Thyroid gland (tissue), 4 donors: ENCODE results near the gene DISC1.

Experiments used
- POLR2A ChIP-seq, 2 donors: fragments of 450-650 bp; IDR thresholded peaks; one replicate each; pipeline ENCODE4 v1.6.1; 2017; ENCODE audit warnings: antibody characterized with exemption in 2 of 2, mild to moderate bottlenecking in 2 of 2, moderate library complexity in 1 of 2
- TF ChIP-seq, protein P1 (sequence below), 6 experiments: fragments of 200-600 bp in 3 of 6; fragments of 450-650 bp in 3 of 6; sonication (generic) in 3 of 6; IDR thresholded peaks; one replicate each; pipeline ENCODE4 v1.5.1; 2016 to 2019; ENCODE audit warnings: antibody characterized with exemption in 6 of 6, mild to moderate bottlenecking in 2 of 6, inconsistent platforms in 1 of 6, moderate library complexity in 1 of 6

DNA sequence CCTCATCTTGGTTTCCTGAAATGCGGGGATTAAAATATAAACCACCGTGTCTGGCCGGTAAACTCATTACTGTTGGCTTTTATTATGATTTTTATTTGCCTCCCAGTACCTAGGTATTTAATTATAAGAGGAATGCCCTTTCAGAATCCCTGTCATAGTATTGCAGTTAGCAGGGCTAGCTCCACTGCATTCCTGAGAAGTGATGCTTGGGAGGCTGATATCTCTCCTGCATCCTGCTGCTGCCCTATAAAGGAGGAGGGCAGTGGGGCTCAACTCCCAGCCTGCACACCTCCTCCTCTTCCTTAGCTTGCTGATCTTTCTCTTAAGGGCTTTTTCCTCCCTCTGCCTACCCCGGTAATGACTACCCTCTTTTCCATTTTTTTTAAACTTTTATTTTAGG lies 19.9 kb upstream of the DISC1 start:
- TF ChIP-seq, protein P1, sequence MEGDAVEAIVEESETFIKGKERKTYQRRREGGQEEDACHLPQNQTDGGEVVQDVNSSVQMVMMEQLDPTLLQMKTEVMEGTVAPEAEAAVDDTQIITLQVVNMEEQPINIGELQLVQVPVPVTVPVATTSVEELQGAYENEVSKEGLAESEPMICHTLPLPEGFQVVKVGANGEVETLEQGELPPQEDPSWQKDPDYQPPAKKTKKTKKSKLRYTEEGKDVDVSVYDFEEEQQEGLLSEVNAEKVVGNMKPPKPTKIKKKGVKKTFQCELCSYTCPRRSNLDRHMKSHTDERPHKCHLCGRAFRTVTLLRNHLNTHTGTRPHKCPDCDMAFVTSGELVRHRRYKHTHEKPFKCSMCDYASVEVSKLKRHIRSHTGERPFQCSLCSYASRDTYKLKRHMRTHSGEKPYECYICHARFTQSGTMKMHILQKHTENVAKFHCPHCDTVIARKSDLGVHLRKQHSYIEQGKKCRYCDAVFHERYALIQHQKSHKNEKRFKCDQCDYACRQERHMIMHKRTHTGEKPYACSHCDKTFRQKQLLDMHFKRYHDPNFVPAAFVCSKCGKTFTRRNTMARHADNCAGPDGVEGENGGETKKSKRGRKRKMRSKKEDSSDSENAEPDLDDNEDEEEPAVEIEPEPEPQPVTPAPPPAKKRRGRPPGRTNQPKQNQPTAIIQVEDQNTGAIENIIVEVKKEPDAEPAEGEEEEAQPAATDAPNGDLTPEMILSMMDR (IDR thresholded peaks at IDR 0.05) = no peak
- TF ChIP-seq POLR2A (IDR thresholded peaks at IDR 0.05) = no peak
